DMS114 treated with DMSO at 0.1 percent for 48 hours (cell line): ENCODE measurements around the gene TECPR2.

Experiments
- DNase-seq: peaks from one replicate; lab custom pipeline; 2025; ENCODE audit not compliant: unreplicated experiment; lab: John Stamatoyannopoulos, UW

The TECPR2 gene

DNA sequence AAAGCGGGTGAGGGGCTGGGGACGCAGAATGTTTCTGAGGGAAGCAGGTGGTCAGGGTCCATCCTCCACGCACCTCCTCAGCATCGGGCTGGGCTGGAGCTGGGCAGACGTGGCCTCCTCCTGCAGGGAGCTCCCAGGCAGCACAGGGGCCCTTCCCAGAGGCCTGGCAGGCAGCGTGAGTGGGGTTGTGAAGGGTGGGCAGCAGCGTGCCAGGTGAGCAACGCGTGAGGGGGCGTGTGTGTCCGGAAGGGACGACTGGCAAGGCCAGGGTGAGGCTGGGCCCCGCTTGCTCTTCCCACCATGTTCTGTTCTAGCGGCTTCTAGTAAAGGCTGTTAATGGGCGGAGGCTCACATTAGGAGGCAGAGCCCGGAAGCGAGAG, 129.8 kb downstream of the TECPR2 start:
- no peak for DNase-seq

DNA sequence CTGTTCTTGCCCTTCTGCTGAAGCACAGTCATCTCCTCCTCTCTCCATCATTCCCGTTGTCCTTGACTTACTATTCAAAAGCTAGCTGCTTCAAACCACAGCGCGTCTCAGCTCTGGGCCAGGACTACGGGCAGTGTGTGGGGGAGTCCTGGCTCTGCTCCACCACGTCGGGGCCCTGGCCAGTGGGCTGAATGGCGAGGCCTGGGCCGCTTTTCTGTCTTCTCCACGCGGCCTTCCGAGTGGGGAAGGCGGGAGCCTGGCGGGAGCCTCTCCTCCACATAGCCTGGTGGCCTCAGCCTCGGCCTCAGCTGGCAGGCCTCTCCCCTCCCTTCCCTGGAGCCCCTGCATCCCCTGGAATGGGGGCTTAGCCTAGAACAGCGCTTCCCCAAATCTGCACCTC, 130.4 kb downstream of the TECPR2 start:
- DNase-seq: no peak

DNA sequence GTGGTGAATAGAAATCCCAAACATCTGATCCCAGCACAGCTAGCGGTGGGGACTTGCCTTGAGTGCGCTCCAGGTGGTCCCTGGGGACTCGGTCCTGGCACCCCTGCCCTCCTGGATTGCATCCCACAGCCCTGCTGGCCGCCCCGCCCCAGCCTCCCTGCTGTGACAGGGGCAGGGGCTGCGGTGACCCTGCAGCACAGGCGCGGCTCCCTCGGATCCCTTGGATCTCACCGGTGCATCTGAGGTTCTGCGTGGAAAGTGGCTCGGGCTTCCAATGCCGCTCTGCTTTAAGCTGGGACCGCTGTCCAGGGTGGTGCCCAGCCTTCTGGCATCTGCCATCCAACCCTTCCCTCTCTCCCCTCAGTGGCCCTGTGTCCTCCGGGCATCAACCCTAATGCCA, 130.8 kb downstream of the TECPR2 start:
- DNase-seq: no peak

DNA sequence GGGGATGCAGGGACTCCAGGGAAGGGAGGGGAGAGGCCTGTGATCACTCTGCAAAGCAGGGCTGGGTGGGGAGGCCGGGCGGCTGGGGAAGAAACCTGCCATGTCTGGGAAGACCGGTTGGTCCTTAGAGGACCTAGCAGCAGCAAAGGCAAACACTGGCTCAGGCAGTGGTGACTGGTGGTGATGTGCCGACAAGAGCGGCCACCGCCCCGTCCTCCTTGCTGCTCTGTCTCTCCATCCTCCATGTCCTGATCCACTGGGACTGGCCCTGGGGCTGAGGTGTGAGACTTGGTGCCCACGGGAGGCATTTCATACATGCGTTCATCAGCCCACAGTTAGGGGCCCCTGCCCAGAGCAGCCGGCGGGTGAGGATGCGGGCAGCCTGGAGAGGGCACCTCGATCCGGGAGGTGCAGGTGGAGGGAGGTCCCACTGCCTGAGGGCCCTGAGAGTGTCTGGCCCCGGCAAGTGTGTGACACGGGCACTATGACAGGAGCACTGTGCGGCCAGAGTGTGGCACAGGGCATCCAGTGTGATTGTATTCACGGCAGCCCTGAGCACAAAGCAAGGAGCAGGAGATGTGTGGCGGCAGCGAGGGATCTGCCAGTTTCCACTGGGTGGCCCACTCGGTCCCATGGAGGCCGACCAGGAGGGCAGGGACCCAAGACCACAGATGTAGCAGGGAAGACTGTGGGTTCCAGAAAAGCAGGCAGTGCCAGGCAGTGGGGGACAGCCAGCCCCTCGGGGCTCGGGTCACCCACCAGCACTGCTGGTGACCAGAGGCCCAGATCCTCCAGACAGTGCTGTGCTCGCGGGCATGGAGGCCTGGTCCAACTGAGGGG, 133.0 kb downstream of the TECPR2 start:
- DNase-seq: no peak

DNA sequence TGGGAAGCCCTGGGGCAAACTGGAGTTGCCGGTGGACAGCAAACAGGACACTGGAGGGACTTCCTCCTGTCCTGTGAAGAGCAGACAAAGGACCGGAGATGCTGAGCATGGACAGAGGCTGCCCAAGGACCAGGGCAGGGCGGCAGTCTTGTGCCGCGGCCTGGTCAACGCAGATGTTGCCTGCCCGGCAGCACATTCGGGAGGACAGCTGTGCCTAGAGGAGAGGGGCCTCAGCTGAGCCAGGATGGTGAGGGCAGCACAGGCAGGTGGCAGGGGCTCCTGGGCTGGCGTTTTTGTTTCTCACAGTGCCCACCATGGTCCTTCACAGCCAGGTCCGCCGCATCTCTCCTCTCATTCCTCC, 133.6 kb downstream of the TECPR2 start:
- DNase-seq: no peak

DNA sequence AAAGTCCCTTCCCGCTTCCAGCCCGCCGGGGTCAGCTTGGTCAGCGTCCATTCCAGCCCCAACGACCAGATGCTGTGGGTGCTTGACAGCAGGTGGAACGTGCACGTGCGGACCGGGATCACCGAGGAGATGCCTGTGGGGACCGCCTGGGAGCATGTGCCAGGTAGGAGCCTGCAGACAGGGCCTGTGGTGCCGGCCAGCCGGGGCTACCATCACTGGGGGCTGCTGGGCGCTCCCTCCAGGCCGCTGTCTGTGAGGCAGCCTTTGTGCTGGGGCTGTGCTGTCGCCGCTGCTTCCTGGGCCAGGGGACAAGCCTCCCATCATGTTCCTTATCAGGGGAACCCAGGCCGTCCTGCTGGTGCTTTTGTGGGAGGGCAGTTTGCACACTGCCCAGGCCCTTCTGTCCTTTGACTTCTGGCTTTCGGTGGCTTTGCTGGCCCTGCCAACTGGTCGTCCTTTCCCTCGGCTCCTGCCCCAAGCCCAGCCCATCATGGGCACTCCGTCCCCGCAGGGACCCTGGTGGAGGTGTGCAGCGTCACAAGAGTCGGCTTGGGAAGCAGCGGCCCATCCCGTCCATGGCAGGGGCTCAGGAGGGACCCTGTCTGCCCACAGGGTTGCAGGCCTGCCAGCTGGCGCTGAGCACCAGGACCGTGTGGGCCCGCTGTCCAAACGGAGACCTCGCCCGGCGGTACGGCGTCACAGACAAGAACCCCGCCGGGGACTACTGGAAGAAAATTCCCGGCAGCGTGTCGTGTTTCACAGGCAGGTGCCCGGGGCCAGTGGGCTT, 134.4 kb downstream of the TECPR2 start:
- no peak for DNase-seq

DNA sequence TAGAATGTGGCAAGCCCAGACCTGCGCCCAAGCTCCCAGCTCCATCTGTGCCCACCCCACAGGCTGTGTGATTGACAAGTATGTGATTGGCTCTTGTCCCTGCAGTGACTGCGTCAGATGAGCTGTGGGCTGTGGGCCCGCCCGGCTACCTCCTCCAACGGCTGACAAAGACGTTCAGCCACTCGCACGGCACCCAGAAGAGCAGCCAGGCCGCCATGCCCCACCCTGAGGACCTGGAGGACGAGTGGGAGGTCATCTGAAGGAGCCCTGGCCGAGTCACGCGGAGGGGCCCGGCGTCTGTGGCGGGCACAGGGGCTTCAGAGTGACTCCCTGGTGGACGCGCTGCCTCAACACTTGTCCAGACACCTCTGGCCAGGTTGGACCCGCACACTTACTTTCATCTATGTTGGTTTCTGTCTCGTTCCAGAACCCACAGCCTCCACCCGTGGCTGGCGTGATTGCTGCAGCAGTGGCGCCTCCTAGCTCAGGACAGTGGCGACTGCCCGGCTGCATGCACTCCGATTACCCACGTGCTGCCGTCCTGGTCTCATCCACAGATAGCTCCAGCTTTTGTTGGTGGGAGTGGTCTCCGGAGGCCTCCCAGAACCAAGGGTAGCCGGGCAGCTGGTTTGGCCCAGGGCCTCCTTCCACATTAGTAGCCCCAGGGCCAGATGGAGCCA, 135.4 kb downstream of the TECPR2 start:
- DNase-seq: no peak

DNA sequence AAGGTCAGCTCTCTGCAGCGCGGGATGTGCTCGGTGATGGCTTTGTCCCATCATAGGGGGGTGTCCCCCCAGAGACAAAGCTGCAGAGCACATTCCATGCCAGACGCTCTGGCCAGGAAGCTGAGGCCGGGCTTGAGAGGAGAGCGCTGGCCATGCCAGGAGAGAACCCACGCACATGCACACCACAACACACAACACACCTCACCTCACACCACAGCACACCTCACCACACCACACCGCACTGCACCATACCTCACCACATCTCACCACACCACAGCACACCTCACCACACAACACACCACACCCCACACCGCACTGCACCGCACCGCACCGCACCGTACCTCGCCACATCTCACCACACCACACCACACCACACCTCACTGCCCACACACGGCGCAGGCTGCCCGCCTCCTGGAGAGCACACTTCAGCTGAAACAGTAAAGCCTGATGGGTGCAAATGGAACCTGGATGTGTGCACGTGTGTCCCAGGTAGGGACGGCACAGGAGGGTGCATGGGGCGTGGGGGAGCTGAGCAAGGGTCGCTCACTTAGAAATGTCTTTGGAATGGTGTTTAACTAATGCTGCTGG, 136.0 kb downstream of the TECPR2 start:
- DNase-seq: no peak

DNA sequence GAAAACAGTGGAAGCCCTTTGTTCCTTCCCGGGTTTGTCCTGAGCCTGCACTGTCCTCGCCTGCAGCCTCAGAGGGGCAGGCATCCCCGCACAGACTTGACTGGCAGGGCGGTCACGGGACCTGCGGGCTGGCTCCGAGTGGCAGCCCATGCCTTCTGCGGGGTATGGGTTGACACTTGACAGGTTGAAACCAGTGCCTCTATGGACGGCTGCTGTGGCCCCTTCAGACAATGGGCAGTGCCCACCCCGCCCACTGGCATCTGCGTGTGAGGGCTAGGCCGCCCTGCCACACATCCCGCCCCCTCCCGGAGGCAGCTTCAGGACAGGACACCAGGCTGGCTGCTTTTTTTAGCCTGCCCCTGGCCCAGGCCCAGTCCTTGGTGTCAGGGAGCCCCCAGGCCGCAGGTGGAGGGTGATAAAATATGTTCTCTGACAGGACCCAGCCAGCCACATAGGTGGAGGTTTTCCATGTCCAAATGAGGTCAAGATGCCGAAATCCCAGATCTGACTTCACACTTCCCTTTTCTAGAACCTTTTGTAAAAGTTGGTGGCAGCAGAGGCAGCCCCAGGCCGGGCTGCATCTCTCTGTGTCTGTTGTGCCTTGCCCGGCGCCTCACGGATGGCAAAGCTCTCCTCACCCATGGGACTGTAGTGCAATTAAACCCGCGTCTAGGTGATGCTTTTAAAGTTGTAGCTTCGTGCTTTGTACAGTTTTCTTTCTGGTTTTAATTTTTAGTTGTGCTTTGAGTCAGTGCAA, 136.8 kb downstream of the TECPR2 start:
- no peak for DNase-seq

DNA sequence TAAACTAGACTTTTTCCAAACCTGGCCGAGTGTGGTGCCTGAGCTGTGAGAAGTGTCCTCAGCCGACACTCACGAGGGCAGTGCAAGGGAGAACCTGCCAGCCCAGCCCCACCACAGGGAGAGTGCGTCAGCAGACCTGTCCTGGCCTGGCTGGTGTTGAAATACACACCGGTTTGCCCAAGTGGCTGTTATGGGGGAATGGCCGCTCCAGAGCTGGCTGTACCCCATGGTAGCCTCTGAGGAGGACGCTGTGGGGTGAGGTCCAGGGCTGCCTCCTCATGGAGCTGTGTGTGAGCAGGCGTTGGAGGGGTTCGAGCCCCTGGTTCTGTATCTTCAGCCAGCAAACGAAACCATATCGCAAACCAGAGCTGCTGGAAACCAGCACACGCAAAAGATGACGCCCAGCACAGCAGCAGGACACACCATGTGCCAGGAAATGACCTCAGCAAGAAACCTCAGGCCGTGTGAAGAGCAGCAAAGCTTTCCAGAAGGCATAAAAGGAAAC, 137.5 kb downstream of the TECPR2 start:
- DNase-seq: no peak

DNA sequence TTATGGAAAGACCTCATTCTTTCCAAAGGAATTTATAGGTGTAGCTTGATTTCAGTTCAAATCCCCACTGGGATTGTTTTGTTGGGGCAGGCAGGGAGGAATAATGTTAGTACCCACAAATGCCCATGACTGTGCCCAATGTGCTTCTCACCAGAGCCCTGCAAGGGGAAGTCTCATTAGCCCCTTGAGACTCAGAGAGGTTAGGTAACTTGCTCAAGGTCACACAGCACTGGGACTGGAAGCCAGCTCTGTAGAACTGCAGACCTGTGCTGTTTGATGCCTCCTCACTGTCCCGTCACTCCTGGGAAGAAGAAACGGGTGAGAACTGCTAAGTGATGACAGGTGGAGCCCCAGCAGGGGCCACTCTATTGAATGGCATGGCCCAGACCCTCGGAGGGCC, 138.0 kb downstream of the TECPR2 start:
- DNase-seq: no peak

DNA sequence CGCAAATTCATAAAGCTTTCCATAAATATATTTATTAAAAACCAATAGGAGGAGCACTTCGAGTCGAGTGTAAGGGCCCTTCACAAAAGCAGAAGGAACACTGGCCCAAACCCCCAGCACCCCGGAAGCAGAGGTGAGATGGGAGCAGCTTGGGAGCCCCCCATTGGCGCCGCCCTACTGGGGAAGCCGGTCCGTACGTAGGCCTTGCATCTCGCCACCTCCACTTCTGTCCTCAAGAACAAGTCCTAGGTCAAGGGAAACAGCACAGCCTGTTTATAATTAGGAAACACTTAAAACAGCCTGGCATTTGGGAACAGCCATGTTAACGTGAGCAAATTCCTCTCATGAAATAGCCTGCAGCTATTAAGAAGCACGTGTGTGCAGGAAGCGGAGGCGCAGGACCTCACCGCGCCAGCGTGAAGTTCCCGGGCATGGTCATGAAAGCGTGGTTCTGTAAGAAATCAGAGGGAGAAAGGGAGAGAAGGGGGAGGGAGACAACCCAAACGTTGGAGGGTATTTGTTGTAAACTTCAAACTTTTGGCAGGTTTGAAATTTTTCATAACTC, 139.1 kb downstream of the TECPR2 start:
- DNase-seq: no peak

DNA sequence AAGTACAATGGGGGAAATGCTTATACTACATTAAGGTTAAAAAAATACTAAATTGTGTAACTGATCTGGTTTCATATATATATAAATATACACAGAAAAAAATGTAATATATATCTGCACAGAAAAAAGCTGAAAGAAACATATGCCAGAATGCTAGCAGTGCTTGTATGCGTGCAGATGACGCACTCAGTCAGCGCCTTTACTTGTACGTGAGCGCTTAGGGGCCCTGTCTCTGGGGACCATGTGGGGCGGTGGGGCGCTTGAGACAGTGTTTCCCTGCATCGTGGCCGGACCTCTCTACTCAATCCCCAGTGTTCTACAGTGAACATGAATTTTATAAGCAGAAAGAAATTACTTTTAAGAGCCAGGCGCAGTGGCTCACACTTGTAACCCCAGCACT, 139.8 kb downstream of the TECPR2 start:
- no peak for DNase-seq

DNA sequence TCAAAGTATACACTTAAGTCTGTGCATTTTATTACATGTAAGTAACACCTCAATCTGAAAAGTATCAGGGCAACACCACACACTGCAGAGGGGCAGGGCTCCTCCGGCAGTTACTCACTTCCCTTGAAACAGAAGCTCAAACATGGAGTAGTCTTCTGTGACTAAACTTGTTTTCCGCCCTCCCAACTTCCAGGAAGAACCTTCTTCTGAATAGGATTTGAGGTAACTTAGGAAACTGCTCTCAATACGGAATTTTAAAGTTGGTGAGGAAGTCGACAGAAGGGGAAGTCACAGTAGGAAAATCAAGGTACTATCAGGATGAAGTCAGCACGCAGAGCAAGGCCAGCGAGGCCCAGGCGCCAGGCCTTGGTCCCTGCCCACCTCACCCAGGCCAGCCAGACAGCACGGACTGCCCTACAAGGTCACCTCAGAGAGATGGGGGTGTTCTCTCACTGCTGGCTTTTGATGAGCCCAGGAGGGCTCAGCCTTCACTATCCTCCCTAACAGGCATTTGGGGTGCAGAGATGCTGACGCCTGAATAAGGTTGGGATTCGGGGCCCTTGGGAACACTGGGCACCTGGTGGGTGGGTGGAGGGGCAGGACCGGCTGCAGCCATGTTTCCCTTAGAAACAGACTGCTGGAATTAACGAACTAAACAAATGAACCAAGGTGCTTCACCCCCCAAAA, 141.0 kb downstream of the TECPR2 start:
- no peak for DNase-seq

DNA sequence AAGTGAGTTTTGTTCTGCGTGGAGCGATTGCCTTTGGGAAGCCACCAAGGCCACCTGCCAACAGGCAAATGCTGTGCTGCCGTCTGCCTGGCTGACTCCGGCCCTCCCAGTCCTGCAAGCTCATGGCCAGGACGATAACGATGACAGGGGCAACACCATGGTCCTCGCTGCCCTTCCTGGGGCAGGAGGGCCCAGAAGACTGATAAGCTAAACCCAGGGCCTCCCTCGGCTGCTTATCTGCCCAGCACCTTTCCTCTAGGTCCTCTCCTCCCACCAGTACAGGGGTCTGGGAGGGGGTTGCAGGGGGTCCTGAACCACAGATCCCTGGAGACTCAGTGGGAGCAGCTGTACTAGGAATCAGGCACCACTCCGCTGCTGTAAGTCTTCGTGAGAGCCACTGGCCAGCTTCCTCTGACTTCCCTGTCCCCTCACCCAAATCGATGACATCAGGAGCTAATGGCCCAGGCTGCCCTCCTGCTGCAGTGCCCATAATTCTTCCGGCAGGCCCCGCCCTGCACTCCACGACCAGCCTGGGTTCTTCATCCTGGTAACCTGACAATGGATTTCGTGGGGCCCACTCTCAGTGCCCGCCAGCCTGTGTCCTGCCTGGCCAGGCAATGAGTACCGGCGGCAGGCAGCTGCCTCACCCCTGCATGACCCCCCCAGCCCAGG, 141.7 kb downstream of the TECPR2 start:
- DNase-seq: no peak

DNA sequence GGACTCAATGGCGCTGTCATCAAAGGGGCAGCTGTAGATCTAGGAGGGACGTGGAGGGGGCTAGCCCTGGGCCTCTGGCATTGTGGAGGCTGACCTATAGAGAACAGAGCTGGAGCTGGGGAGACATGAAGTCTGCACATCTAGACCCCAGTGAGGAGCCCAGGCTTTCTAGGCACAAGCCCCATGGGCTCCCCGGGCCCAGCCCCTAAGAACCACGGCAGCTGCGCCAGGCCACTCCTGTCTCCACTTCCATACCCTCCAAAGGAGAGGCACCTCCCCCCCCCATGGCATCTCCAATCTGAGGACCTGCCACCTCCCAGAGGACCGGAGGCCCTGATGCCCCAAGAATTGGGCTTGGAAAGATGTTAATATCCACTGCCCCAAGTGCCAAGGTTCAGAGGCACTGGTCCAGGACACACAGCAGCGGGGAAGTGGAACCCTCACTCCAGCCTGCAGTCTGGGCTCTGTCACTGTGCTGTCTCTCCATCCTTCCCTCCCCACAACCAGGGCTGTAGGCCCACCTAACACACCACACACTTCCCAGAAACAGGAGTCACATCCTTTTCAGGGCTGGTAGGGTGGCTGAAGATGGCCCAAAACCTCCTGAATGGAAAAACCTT, 142.4 kb downstream of the TECPR2 start:
- no peak for DNase-seq

DNA sequence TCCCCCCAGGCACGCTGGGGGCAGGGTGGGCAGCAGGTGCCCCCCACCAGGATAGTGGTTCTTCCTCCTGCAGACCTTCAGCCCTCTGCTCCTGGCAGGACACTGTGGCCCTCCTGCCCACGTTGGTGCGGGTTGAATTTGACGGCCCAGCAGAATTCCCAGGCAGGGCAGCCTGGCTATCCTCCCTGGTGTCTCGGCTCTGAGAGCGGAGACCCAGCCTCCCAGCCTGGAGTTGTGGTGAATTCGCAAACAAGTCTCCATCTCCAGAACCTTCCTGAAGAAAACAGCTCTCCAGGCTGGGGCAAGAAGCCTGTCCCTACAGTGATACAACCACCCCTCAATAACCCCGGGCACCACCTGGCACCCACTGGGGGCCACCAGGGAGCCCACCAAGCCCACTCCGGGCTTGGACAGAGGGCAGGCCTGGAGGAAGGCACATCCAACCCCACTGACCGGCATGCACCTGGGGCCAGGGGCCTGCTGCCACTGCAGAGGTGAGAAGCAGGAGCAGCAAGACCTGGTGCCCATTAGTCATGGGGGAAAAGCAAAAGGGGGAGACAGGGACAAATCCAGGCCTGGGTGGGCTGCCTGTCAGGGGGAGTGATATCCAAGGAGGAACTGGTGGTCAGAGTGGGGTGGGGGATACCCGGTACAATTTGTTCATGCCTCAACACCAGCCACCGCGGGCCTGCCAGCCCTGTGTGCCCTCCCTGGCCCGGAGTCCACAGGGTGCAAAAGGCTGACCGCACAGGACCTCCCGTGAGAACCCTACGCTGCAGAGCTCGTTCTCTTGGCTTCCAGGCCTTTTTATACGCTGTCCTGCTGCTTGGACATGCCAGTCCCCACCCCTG, 143.3 kb downstream of the TECPR2 start:
- no peak for DNase-seq

DNA sequence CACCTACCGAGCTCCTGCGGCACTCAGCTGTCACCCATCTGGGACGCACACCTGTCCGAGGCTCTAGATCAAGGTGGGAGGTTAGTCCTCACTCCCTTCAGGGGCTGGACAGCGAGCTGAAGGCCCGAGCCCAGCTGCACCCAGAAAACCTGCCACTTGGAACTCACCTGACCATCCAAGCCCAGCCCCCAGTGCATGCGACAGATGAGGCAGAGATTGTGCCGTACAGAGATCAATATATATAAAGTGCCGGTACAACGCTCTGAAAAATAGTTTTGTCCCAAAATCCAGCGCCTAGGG, 143.8 kb downstream of the TECPR2 start:
- no peak for DNase-seq
